GM12864 (cell line): ENCODE results near the gene KRT85.

Source experiments
- DNase-seq: peaks from one replicate; pipeline ENCODE4 v3.0.0-alpha.2; 2011; ENCODE audit warnings: low read depth
- H3K4me3 ChIP-seq: 2 replicates; pipeline ENCODE4 v1.5.1; 2011; ENCODE audit warnings: mild to moderate bottlenecking, low read depth, low read length, control low read depth
- CTCF ChIP-seq: IDR thresholded peaks from 2 replicates; pipeline ENCODE4 v1.5.1; 2011; ENCODE audit warnings: low read depth, mild to moderate bottlenecking, moderate library complexity, low read length, control low read depth, inconsistent platforms; ENCODE audit errors: missing control alignments

Gene KRT85

GRCh38 chr12:52396656-52397055, 29.4 kb upstream of the KRT85 start:
- no peak for TF ChIP-seq CTCF
- H3K4me3 ChIP-seq = no peak overlapping the region
- DNase-seq = no peak

GRCh38 chr12:52395761-52396434, 28.6 kb upstream of the KRT85 start:
- H3K4me3 ChIP-seq = no peak overlapping the region
- DNase-seq = no peak
- TF ChIP-seq CTCF = peak; percentile 49

- no peak overlapping the region for H3K4me3 ChIP-seq
- TF ChIP-seq CTCF = no peak
- no peak for DNase-seq
Observed at GRCh38 chr12:52394836-52395405, 27.6 kb upstream of the KRT85 start.

GRCh38 chr12:52392465-52393007, 25.3 kb upstream of the KRT85 start:
- DNase-seq = no peak
- no peak for TF ChIP-seq CTCF
- H3K4me3 ChIP-seq = no peak overlapping the region

- H3K4me3 ChIP-seq = no peak overlapping the region
- TF ChIP-seq CTCF = no peak
- DNase-seq = no peak
Observed at GRCh38 chr12:52391618-52392002, 24.3 kb upstream of the KRT85 start.

GRCh38 chr12:52390739-52391617, 23.7 kb upstream of the KRT85 start:
- peak; percentile 66 for TF ChIP-seq CTCF
- no peak overlapping the region for H3K4me3 ChIP-seq
- DNase-seq = no peak
